HG03432 (cell line): ENCODE data around the gene CAMTA1.
"Not testable (repeated sequence)": the region's sequence is repeated elsewhere in the genome, so short reads cannot be mapped to it uniquely, and the experiment has no call there.

Experiments used
- ATAC-seq: cut with Tn5 transposase; IDR thresholded peaks from one replicate; pipeline ENCODE4 v1.9.1; 2021; ENCODE audit warnings: mild to moderate bottlenecking, moderate library complexity; ENCODE audit not compliant: unreplicated experiment

CAMTA1 gene

DNA sequence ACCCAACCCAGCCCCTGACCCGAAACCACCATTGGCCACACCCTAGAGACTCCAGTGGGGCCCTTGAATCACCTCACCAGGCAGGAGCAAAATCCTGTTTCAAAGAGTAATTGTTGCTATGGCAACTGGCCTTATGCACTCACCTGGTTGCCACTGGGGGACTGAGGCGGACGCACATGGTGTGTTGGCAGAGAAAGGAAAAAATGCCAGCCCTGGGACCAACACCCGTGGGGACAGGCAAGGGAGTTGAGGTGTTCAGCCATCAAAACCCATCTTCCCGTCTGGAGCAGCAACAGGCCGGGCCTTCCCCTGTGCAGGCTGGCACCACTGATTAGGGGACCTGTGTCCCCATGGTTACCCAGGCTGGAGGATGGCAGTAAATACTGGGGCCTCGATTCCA, 590.1 kb downstream of the CAMTA1 start:
- no peak for ATAC-seq

GRCh38 chr1:7375781-7376660, 590.8 kb downstream of the CAMTA1 start:
- ATAC-seq, result no peak

DNA sequence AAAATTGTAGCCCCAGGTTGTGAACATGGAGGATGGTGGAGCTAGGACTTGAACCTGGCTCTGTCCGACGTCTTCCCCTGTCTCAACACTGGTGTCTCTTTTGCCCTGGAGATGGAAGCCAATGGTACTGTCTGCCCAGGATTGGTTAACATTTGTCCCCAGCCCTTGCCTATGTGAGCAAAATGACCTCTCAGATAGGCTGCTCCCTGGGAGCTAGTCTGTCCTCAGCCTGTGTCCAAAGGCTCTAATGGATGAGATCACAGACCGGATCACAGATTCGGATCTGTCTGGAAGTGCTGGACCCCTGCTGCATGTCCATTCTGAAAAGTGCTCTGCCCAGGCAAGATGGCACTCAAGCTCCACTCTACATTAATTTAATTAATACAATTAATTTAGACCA, 591.4 kb downstream of the CAMTA1 start:
- no peak for ATAC-seq

- ATAC-seq, result no peak
Observed at GRCh38 chr1:7378346-7379130, 593.3 kb downstream of the CAMTA1 start.

DNA sequence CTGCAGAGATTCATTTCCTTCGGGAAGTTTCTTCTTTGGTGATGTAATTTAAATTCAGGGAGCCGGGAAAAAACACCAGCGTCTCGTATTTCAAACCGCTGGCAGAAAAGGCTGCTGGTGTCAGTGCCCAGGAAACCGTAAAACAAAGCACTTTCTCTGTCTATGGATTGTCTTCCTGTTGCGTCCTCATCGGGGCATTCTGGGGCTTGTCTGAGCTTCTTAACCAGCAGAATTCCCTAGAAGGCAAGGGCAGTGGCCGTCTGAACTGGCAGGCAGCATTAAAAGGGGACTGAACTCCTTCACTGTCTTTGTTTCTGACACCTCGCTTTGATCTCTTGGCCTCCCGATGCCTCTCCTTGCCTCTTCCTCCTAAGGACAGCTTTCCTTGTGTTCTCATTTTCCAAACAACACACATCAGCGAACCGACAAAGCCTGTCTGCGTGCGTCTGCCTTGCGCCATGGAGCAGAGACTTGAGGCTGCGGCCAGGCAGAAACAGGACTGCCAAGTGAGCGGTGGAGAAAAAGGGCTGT, 594.3 kb downstream of the CAMTA1 start:
- no peak for ATAC-seq

- ATAC-seq, result not testable (repeated sequence)
Observed at GRCh38 chr1:7380068-7380467, 594.8 kb downstream of the CAMTA1 start.

DNA sequence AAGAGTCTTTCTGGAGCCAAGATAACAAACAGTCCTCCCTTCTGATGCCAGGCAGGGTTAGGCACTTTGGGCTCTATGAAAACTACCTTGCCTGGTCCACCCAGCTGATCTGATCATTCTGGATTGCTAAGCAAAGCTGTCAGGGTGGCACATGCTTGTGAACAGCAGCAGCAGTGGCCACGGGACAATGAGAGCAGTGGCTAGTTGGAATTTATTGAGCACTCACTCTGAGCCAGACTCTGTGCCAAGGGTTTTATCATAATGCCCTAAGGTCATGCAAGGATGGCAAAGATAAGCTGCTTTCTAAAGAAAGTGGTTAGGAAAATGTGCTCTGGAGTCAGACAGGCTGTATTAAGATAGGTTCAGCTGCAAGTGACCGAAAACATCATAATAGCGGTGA, 595.5 kb downstream of the CAMTA1 start:
- ATAC-seq, result no peak

- ATAC-seq, result not testable (repeated sequence)
Observed at GRCh38 chr1:7381729-7382128, 596.5 kb downstream of the CAMTA1 start.

GRCh38 chr1:7382971-7383370, 597.7 kb downstream of the CAMTA1 start:
- no peak for ATAC-seq

GRCh38 chr1:7383671-7384520, 598.6 kb downstream of the CAMTA1 start:
- no peak for ATAC-seq

DNA sequence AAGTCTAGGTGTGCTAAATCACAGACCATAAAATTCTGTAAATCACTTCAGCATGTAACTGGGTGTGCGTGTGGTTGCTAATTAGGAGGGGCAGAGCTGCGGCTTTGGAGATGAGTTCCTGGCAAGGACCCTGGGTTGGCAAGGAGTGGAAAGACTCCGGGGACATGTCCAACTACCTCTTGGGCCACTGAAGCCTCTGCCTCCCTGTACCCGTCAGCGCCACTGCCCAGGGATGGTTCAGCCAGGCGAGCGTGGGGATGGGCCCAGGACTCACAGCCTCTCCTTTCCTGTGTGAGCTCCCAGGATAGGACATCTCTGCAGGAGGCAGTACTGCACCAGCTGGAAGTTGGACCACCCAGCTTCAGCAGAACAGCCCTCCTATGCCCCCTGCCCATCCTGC, 599.4 kb downstream of the CAMTA1 start:
- ATAC-seq, result no peak

- ATAC-seq, result no peak
Observed at GRCh38 chr1:7385471-7386225, 600.4 kb downstream of the CAMTA1 start.

DNA sequence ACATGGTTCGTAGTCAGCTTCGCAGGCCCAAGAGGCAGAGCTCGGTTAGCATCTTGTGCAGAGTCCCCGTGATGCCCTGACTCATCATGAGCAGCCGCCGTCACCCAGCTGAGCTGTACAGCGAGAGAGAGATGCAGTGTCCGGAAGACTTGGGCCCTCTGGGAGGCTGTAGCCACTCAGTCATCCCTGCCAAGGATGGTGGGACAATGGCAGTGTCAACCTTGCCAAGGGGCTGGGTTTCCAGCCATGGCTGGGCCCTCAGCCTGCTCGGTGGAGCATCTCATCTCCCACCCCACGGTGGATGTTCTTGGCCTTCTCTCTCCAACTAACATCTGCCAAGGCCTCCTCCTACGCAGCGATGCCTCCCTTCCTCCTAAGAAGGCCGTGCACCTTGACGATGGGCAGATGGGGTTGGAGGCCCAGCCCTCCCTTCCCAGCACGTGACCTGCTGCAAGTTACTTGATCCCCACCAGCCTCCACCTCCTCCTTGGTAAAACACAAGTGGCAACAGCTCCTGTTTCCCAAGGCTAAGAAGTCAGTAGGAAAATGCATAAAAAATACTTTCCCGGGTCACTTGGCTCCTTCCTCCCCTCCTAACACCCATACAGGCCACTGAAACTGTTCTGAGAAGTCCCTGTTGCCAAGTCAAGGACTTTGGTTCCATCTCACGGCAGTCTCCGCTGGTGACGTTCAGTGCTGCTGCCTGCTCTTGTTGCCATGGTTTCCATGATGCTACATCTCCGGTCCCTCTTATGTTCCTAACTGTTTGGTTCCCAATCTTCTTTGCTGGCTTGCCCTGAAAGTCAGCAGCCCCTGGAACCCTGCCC, 601.2 kb downstream of the CAMTA1 start:
- ATAC-seq, result no peak

- no peak for ATAC-seq
Observed at GRCh38 chr1:7387053-7387927, 602.0 kb downstream of the CAMTA1 start.

DNA sequence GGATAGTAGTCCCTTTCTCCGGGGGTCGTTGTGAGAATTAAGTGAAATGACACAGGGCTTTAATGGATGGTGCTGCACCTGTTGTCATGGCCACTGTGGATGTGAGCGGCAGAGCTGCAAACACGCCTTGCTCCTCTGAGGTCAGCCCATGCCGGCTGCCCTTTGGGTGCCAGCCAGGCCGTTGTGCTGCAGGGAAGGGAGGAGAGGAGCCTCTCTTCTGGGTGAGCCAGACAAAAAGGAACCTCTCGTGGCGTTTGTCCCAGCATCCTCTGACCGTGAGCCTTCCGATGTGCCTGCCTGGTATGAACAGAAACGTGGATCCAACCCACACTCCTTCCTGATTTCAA, 602.9 kb downstream of the CAMTA1 start:
- no peak for ATAC-seq

DNA sequence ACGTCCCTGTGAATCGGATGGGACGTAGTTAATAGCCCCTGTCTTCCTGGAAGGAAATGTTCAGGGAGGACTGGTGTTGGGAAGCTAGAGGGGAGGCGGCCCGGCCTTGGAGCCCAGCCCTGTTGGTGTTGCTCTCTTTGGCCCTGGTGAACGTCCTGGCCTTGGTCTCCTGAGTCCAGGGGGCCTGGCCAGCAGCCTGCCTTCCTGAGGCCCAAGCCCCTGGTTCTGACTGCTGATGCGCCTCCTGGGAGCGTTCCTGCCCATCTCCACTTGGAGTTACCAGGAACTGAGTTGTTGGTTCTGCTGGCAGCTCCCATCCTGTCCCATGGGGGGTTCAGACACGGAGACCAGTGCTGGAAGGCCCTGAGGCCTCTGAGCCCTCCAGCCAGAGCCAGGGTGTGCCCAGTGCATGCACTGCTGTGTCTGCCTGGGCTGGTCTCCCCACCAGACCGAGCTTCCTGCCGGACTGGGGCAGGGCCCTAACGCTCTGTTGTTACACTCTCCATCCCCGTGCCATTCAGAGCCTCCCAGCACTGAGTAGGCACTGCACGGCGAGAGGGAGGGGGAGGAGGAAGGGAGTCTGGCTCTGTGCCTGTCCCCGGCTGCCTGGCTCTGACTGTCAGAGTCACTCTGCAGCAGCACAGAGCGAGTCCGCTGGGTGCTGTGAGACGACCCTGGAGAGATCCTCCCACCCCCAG, 603.4 kb downstream of the CAMTA1 start:
- ATAC-seq, result no peak

DNA sequence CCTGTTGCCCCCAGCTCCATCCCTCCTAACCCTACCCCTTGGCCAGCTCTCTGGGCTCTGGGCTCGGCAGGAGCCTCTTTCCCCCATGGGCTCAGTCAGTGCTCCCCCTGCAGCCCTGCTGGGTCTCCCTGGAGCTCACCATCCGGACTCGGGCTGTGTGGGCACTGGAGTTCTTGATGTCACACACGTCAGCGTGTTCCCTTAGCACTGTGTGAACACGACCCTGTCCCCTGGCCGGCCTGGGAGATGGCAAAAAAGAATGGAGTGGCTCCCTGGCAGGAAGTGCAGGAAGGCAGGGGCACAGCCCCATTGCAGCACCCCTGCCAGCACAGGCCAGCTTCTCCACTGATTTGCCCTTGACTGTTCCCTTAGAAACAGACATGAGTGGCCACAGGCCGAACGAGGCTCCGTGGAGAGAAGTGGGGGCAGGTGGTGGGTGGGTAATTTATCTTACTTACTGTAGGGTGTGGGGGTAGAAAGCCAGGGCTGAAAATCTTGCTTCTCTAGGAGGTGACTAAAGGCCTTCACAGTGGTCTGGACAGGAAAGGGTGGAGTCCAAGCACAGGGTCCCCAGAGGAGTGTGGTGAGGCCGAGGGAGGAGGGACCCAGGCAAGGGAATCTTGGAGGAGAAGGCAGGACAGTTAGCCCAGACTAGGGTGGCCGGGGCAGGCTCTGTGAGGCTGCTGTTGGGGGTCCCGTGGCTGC, 604.1 kb downstream of the CAMTA1 start:
- ATAC-seq, result no peak
